A673 (cell line): ENCODE results near the gene SLCO1B3. TPM values are rescaled to one million over a fixed set of nuclear protein-coding genes. Genes with fewer than 3 reads are reported as not detected.

Experiments
- BruUV-seq: library from RNA; stranded (reverse); fragments of 400-500 nt; replicated peaks from 2 replicates; lab custom pipeline; 2021; lab: Mats Ljungman, UMichigan
- CTCF ChIA-PET: fragments of 300-600 bp; sonication (Branson Sonifier 250); formaldehyde crosslinking; loops from one replicate; lab custom pipeline; 2022; ENCODE audit warnings: antibody characterized with exemption; lab: Charles Lee
- POLR2A ChIA-PET: fragments of 300-600 bp; sonication (Branson Sonifier 250); formaldehyde crosslinking; loops from one replicate; lab custom pipeline; 2022; ENCODE audit warnings: antibody characterized with exemption; ENCODE audit not compliant: low non-redundant PET; lab: Charles Lee
- DNase-seq: peaks from one replicate; pipeline ENCODE4 v3.0.0-alpha.2; 2015; ENCODE audit warnings: low spot score
- H3K27ac ChIP-seq: fragments of 200-600 bp; sonication (generic); 2 replicates; pipeline ENCODE4 v1.5.1; 2016; ENCODE audit warnings: mixed run types, low read depth, mild to moderate bottlenecking, mixed read lengths, antibody characterized with exemption, low read length; ENCODE audit not compliant: poor library complexity, severe bottlenecking
- H3K27me3 ChIP-seq: fragments of 200-600 bp; sonication (generic); replicated peaks from 2 replicates; pipeline ENCODE4 v1.6.1; 2017; ENCODE audit warnings: mixed run types, low read depth, mild to moderate bottlenecking, mixed read lengths, antibody characterized with exemption, low read length; ENCODE audit not compliant: insufficient read depth, poor library complexity
- H3K36me3 ChIP-seq: fragments of 200-600 bp; sonication (generic); 2 replicates; pipeline ENCODE4 v1.6.1; 2016; ENCODE audit warnings: mixed run types, mild to moderate bottlenecking, mixed read lengths, antibody characterized with exemption, low read length; ENCODE audit not compliant: insufficient read depth, poor library complexity, severe bottlenecking
- H3K4me1 ChIP-seq: fragments of 200-600 bp; sonication (generic); 2 replicates; pipeline ENCODE4 v1.6.1; 2017; ENCODE audit warnings: mixed run types, mild to moderate bottlenecking, mixed read lengths, antibody characterized with exemption, low read length; ENCODE audit not compliant: insufficient read depth, poor library complexity, severe bottlenecking
- H3K4me3 ChIP-seq: fragments of 200-600 bp; sonication (generic); 2 replicates; pipeline ENCODE4 v1.5.1; 2016; ENCODE audit warnings: low read depth, mixed run types, mild to moderate bottlenecking, mixed read lengths, low read length; ENCODE audit not compliant: poor library complexity, severe bottlenecking
- H3K9me3 ChIP-seq: fragments of 200-600 bp; sonication (generic); 2 replicates; pipeline ENCODE4 v1.6.1; 2016; ENCODE audit warnings: mixed run types, low read depth, mild to moderate bottlenecking, mixed read lengths, antibody characterized with exemption, low read length; ENCODE audit not compliant: poor library complexity, severe bottlenecking
- EZH2 ChIP-seq: fragments of 200-600 bp; sonication (generic); IDR thresholded peaks from 2 replicates; pipeline ENCODE4 v1.6.1; 2017; ENCODE audit warnings: borderline replicate concordance, low read depth, mild to moderate bottlenecking, mixed read lengths, antibody characterized with exemption, low read length; ENCODE audit not compliant: poor library complexity, severe bottlenecking
- intact Hi-C: fragments of 100-400 bp; cut with micrococcal nuclease; formaldehyde crosslinking; loops from one replicate; pipeline ENCODE4 v1.10.0; 2022; ENCODE audit not compliant: unreplicated experiment
- total RNA-seq: library from RNA; stranded (reverse); gene quantifications from 2 replicates; pipeline ENCODE4 v1.2.3, GENCODE V29; 2021
- TF ChIP-seq, protein P1 (sequence below): fragments of 300-800, 200-600 bp; sonication (generic); conservative IDR thresholded peaks from 2 replicates; pipeline ENCODE4 v1.5.1; 2017; ENCODE audit warnings: low read depth, mild to moderate bottlenecking, antibody characterized with exemption, low read length, moderate library complexity, mixed read lengths

Gene SLCO1B3
- total RNA-seq, 1 experiment from 2014 or later: not detected

DNA sequence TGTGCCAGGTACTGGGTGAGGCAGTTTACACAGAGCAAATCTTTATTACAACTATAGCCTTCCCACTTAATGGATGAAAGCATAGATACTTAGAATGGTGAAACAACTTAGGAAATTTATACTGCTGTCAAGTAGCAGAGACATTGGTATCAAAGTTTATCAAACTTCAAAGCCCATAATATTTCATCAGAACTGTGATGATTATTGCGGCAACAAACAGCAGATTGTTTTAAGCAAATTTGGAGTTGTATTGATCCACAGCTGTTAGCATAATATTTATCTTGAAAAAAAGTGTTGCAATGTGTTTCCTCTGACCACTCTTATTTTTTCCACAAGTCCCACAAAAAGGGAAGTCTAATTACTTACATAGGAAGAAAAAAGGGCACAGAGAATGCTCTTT is 2.0 kb upstream of the SLCO1B3 start:
- no peak for DNase-seq
- H3K36me3 ChIP-seq: no peaks in the 10 kb centered on the region
- H3K27me3 ChIP-seq: no peaks in the 10 kb centered on the region
- BruUV-seq: no TSS peak
- intact Hi-C loops: no loop called here
- no peaks in the 10 kb centered on the region for H3K4me1 ChIP-seq
- POLR2A ChIA-PET: no interaction called here
- CTCF ChIA-PET: no interaction called here
- H3K27ac ChIP-seq: no peak overlapping the region
- TF ChIP-seq, protein P1, sequence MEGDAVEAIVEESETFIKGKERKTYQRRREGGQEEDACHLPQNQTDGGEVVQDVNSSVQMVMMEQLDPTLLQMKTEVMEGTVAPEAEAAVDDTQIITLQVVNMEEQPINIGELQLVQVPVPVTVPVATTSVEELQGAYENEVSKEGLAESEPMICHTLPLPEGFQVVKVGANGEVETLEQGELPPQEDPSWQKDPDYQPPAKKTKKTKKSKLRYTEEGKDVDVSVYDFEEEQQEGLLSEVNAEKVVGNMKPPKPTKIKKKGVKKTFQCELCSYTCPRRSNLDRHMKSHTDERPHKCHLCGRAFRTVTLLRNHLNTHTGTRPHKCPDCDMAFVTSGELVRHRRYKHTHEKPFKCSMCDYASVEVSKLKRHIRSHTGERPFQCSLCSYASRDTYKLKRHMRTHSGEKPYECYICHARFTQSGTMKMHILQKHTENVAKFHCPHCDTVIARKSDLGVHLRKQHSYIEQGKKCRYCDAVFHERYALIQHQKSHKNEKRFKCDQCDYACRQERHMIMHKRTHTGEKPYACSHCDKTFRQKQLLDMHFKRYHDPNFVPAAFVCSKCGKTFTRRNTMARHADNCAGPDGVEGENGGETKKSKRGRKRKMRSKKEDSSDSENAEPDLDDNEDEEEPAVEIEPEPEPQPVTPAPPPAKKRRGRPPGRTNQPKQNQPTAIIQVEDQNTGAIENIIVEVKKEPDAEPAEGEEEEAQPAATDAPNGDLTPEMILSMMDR: no peak
- TF ChIP-seq EZH2: no peak
- H3K9me3 ChIP-seq: no peaks in the 10 kb centered on the region
- no peak overlapping the region for H3K4me3 ChIP-seq

DNA sequence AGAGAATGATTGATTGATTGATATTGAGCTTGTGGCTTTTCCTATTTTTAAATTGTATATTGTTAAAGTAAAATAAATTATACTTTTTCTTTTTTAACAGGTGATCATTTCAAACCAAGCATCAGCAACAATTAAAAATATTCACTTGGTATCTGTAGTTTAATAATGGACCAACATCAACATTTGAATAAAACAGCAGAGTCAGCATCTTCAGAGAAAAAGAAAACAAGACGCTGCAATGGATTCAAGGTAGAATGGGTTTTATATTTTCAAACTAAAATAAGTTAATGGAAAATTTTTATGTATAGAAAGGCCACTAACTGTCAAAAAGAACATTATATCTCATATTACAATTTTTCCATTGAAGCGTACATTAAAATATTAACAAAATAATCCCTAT is 5.1 kb downstream of the SLCO1B3 start:
- CTCF ChIA-PET: no interaction called here
- intact Hi-C loops: no loop called here
- no peaks in the 10 kb centered on the region for H3K9me3 ChIP-seq
- H3K4me1 ChIP-seq: no peaks in the 10 kb centered on the region
- DNase-seq: no peak
- H3K4me3 ChIP-seq: no peak overlapping the region
- no peak overlapping the region for H3K27ac ChIP-seq
- POLR2A ChIA-PET: no interaction called here
- TF ChIP-seq, protein P1: no peak
- TF ChIP-seq EZH2: no peak
- H3K36me3 ChIP-seq: no peaks in the 10 kb centered on the region
- H3K27me3 ChIP-seq: no peaks in the 10 kb centered on the region
- BruUV-seq: no TSS peak

DNA sequence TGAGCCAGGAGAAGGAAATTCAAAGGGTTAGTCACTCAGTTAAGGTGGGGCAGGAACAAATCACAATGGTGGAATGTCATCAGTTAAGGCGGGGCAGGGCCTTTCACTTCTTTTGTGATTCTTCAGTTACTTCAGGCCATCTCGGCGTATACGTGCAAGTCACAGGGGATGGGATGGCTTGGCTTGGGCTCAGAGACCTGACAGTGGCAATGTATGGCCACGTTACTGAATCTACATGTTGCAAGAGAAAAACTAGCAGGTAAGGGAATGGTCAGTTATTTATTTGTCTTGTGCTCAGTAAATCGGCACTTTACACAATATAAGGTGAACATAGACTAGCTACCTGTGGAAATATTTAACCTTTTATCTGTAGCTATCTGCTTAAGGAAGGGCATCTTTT is 11.9 kb downstream of the SLCO1B3 start:
- Histone ChIP-seq H3K36me3 (no peaks in the 10 kb centered on the region), H3K4me3 (no peak overlapping the region), H3K27me3 (no peaks in the 10 kb centered on the region), H3K4me1 (no peaks in the 10 kb centered on the region), H3K9me3 (no peaks in the 10 kb centered on the region), H3K27ac (no peak overlapping the region)
- POLR2A ChIA-PET: no interaction called here
- BruUV-seq: no TSS peak
- CTCF ChIA-PET: no interaction called here
- DNase-seq: no peak
- intact Hi-C loops: no loop called here
- no peak for TF ChIP-seq EZH2
- TF ChIP-seq, protein P1: no peak
